Islet of Langerhans (tissue), 1 donor: ENCODE measurements around the gene ASF1A.
A peak's percentile ranks its signal among the peaks of the same experiment; 100 is the strongest.

Source experiments
- FAIRE-seq: peaks from one replicate; lab custom pipeline; 2011; peaks lifted over from hg19 to GRCh38; lab: Jason Lieb, UNC

Gene ASF1A

GRCh38 chr6:118882314-118882905 is 11.5 kb upstream of the ASF1A start:
- no peak for FAIRE-seq

GRCh38 chr6:118886641-118887040 is 7.3 kb upstream of the ASF1A start:
- no peak for FAIRE-seq

- peak; percentile 97 for FAIRE-seq
Observed at GRCh38 chr6:118889163-118889562, 4.8 kb upstream of the ASF1A start.

GRCh38 chr6:118890997-118891790 is 2.8 kb upstream of the ASF1A start:
- peak; percentile 76 for FAIRE-seq

- no peak for FAIRE-seq
Observed at GRCh38 chr6:118892355-118892991, 1.5 kb upstream of the ASF1A start.

GRCh38 chr6:118893064-118893806 is 717 bp upstream of the ASF1A start:
- peak; percentile 5 for FAIRE-seq

GRCh38 chr6:118894425-118895260 is 691 bp downstream of the ASF1A start:
- FAIRE-seq, result no peak

- no peak for FAIRE-seq
Observed at GRCh38 chr6:118895261-118895560, 1.3 kb downstream of the ASF1A start.

- FAIRE-seq, result no peak
Observed at GRCh38 chr6:118895859-118896258, 1.9 kb downstream of the ASF1A start.

GRCh38 chr6:118896339-118897136 is 2.6 kb downstream of the ASF1A start:
- no peak for FAIRE-seq

- FAIRE-seq, result no peak
Observed at GRCh38 chr6:118897386-118897785, 3.4 kb downstream of the ASF1A start.

- no peak for FAIRE-seq
Observed at GRCh38 chr6:118899948-118900347, 6.0 kb downstream of the ASF1A start.

GRCh38 chr6:118902726-118903125 is 8.8 kb downstream of the ASF1A start:
- peak; percentile 79 for FAIRE-seq

- no peak for FAIRE-seq
Observed at GRCh38 chr6:118903138-118903537, 9.2 kb downstream of the ASF1A start.

GRCh38 chr6:118903691-118904090 is 9.7 kb downstream of the ASF1A start:
- FAIRE-seq, result no peak

GRCh38 chr6:118905084-118905483 is 11.1 kb downstream of the ASF1A start:
- FAIRE-seq, result no peak

GRCh38 chr6:118905851-118906250 is 11.9 kb downstream of the ASF1A start:
- no peak for FAIRE-seq

GRCh38 chr6:118908441-118908840 is 14.5 kb downstream of the ASF1A start:
- no peak for FAIRE-seq

- FAIRE-seq, result peak; percentile 77
Observed at GRCh38 chr6:118912646-118913045, 18.7 kb downstream of the ASF1A start.

GRCh38 chr6:118913161-118913560 is 19.2 kb downstream of the ASF1A start:
- no peak for FAIRE-seq

GRCh38 chr6:118914598-118914997 is 20.6 kb downstream of the ASF1A start:
- FAIRE-seq, result no peak
